LNCAP (cell line): ENCODE measurements around the gene C22orf23.

ENCODE experiments used
- TF ChIP-seq, protein P1 (sequence below): fragments of 450-650 bp; IDR thresholded peaks from 2 replicates; pipeline ENCODE4 v1.5.1; 2017; ENCODE audit warnings: mild to moderate bottlenecking

Gene C22orf23

DNA sequence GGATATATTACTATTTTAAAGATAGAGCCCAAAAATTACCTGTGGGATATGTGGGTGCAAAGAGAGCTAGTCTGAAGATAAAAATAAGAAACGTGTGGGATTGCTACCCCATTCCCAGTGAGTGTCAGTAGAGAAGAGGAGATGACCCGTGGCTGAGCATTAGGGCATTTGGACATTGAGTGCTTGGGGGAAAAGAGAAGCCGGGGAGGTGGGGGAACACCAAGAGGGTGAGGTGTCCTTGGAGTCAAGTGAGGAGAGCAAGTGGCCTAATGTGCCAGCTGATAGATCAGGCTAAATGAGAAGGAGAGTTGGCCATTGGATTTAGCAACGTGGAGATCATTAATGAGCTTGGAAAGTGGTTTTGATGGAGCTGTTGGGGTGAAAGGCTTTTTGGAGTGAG lies 1.3 kb upstream of the C22orf23 start:
- TF ChIP-seq, protein P1, sequence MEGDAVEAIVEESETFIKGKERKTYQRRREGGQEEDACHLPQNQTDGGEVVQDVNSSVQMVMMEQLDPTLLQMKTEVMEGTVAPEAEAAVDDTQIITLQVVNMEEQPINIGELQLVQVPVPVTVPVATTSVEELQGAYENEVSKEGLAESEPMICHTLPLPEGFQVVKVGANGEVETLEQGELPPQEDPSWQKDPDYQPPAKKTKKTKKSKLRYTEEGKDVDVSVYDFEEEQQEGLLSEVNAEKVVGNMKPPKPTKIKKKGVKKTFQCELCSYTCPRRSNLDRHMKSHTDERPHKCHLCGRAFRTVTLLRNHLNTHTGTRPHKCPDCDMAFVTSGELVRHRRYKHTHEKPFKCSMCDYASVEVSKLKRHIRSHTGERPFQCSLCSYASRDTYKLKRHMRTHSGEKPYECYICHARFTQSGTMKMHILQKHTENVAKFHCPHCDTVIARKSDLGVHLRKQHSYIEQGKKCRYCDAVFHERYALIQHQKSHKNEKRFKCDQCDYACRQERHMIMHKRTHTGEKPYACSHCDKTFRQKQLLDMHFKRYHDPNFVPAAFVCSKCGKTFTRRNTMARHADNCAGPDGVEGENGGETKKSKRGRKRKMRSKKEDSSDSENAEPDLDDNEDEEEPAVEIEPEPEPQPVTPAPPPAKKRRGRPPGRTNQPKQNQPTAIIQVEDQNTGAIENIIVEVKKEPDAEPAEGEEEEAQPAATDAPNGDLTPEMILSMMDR, result no peak

DNA sequence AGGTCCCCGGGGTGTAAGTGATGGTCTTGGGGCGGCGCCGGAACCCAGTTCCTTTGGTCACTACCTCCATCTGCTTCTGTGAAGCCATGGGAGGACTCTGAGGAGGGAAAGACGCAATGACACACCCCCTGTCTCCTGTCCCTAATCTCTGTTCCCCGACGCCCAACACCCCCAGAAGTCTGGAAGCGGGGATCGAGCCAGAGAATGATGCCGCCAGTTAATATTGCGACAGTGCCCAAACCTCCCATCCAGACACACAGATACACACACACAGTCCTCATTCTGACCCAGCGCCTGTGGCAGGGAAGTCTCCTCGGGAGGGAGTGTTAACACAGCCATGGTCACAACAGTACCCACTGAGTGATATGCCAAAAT lies 352 bp downstream of the C22orf23 start:
- TF ChIP-seq, protein P1, result no peak

DNA sequence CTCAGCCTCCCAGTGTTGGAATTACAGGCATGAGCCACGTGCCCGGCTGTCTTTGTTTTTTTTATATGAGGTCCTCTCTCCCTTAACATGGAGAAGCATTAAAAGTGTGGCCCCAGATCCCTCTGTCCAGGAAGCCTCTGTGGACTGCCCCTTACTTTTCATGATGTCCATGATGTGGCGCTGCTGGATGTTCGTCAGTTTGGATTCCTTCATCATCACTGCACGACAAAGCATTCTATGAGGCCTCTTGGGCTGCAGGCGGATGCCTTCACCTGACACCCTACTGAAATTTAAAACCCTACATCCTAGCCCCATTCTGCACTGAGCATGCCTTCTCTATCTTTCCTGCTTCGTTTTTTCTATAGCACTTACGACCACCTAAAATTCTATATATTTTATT lies 2.1 kb downstream of the C22orf23 start:
- TF ChIP-seq, protein P1, result no peak

DNA sequence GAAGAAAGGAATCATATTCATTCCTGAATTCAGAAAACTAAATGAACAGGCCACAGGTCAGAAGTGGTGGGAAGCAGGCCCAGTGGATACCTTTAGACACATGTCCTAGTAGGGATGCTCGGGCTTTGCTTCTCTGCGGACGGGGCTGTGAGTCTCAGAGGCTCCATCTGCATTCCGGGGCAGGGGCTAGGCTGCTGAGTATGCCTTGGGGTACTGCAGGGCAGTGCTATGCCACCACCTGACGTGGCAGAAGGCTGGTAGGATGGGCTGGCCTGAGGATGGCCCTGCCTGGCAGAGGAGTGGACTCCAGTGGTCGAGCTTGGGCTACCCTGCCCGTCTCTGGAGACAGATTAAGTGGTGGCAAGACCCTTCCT lies 9.6 kb downstream of the C22orf23 start:
- TF ChIP-seq, protein P1, result no peak

DNA sequence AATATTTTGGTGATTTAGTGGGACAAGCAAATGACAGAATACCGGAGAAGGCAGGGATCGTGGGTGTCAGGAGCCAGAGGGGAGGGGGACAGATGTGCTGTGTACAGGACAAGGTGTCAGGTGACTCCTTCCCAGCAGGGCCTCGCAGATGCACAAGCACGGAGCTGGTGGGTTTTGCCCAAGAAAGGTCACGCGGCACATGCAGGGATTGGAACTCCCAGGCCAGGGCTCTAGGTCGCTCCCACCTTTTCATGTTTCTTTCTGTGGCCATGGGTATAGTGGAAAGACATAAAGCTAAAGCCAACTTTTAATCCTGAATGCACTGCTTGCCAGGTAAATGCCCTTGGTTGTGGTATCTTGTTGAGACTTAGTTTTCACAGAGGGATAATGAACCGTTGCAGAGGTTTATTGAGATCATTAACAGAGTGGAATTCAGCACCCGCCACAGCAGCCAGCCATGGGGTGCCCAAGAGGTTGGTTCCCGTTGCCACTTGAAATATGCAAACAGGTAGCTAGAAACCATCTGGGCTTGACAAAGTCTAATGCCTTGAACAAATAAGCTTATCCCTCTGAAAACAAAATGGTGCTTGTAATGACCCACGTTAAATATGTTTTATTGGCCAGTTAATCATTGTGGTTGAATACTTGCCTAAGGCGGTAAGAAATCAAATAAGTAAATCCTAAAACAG lies 10.1 kb downstream of the C22orf23 start:
- TF ChIP-seq, protein P1, result no peak

DNA sequence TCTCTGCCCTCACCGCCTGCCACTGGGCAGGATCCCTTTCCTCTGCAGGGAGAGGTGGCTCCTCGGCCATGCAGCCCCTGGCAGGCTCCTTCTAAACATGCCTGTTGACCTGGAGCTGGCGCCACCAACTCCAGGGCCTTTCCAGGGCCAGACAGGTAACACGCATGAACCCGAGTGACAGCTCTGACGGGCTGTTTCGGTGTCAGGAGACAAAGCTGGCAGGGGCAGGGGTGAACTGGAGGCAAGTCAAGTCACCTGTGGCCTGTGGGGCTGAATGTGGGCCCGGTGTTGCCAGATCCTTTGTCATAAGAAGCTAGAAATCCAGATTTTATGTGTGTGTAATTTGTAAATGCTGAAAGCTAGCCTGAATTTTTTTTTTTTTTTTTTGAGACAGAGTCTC lies 11.3 kb downstream of the C22orf23 start:
- TF ChIP-seq, protein P1, result no peak

DNA sequence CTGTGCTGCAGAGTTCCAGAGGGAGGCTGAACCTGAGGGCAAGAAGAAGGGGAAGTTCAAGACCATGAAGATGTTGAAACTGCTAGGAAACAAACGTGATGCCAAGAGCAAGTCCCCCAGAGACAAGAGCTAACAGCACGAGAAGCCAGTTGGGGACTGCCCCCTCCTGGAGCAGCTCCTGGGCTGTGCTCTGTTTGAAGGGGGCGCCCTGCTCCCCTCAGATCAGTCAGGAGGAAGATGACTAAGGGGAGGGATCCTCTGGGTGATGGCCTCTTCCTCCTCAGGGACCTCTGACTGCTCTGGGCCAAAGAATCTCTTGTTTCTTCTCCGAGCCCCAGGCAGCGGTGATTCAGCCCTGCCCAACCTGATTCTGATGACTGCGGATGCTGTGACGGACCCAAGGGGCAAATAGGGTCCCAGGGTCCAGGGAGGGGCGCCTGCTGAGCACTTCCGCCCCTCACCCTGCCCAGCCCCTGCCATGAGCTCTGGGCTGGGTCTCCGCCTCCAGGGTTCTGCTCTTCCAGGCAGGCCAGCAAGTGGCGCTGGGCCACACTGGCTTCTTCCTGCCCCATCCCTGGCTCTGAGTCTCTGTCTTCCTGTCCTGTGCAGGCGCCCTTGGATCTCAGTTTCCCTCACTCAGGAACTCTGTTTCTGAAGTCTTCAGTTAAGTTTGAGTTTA lies 12.6 kb downstream of the C22orf23 start:
- TF ChIP-seq, protein P1, result no peak
